Astrocyte (in vitro differentiated cells and primary cell): Measurements from ENCODE around the gene ZG16. TPM values are rescaled to one million over a fixed set of nuclear protein-coding genes. Genes with fewer than 3 reads are reported as not detected.
"Not testable (repeated sequence)": the region's sequence is repeated elsewhere in the genome, so short reads cannot be mapped to it uniquely, and the experiment has no call there.

ENCODE experiments used
- DNase-seq: peaks from one replicate; pipeline ENCODE4 v3.0.0-alpha.2; 2010; ENCODE audit warnings: low read depth
- FAIRE-seq: peaks from 2 replicates; lab custom pipeline; 2011; peaks lifted over from hg19 to GRCh38; lab: Jason Lieb, UNC
- H2AFZ ChIP-seq: 2 replicates; pipeline ENCODE4 v1.6.0; 2012; ENCODE audit warnings: low read depth, low read length, inconsistent platforms
- H3K27ac ChIP-seq: 2 replicates; pipeline ENCODE4 v1.5.1; 2011; ENCODE audit warnings: low read depth, low read length, inconsistent platforms
- H3K27me3 ChIP-seq: 2 replicates; pipeline ENCODE4 v1.6.0; 2011; ENCODE audit warnings: low read length, inconsistent platforms; ENCODE audit not compliant: insufficient read depth
- H3K36me3 ChIP-seq: 2 replicates; pipeline ENCODE4 v1.5.1; 2011; ENCODE audit warnings: low read length, inconsistent platforms; ENCODE audit not compliant: insufficient read depth
- H3K4me1 ChIP-seq: 2 replicates; pipeline ENCODE4 v1.5.1; 2011; ENCODE audit warnings: low read length, inconsistent platforms; ENCODE audit not compliant: insufficient read depth
- H3K4me2 ChIP-seq: 2 replicates; pipeline ENCODE4 v1.6.0; 2012; ENCODE audit warnings: low read length, inconsistent platforms
- H3K4me3 ChIP-seq: 2 replicates; pipeline ENCODE4 v1.5.1; 2011; ENCODE audit warnings: low read depth, mild to moderate bottlenecking, low read length, inconsistent platforms; ENCODE audit not compliant: insufficient read depth
- H3K79me2 ChIP-seq: 2 replicates; pipeline ENCODE4 v1.6.0; 2012; ENCODE audit warnings: mild to moderate bottlenecking, low read length, inconsistent platforms; ENCODE audit not compliant: insufficient read depth
- H3K9ac ChIP-seq: 2 replicates; pipeline ENCODE4 v1.6.0; 2012; ENCODE audit warnings: mild to moderate bottlenecking, low read length, inconsistent platforms
- H3K9me3 ChIP-seq: 2 replicates; pipeline ENCODE4 v1.5.1; 2012; ENCODE audit warnings: low read depth, mild to moderate bottlenecking, low read length, inconsistent platforms; ENCODE audit not compliant: insufficient read depth
- H4K20me1 ChIP-seq: 2 replicates; pipeline ENCODE4 v1.6.0; 2012; ENCODE audit warnings: low read length, inconsistent platforms; ENCODE audit not compliant: insufficient read depth
- H3K27ac Mint-ChIP-seq: one replicate; pipeline ENCODE4 v1.8.0; 2021; ENCODE audit warnings: mild to moderate bottlenecking, mixed read lengths; ENCODE audit not compliant: unreplicated experiment
- H3K27me3 Mint-ChIP-seq: one replicate; pipeline ENCODE4 v1.8.0; 2021; ENCODE audit warnings: low read depth, mixed read lengths; ENCODE audit not compliant: unreplicated experiment
- H3K36me3 Mint-ChIP-seq: one replicate; pipeline ENCODE4 v1.8.0; 2021; ENCODE audit warnings: low read depth, mixed read lengths; ENCODE audit not compliant: unreplicated experiment
- H3K4me1 Mint-ChIP-seq: one replicate; pipeline ENCODE4 v1.8.0; 2021; ENCODE audit warnings: low read depth, mixed read lengths; ENCODE audit not compliant: unreplicated experiment
- H3K4me3 Mint-ChIP-seq: one replicate; pipeline ENCODE4 v1.8.0; 2021; ENCODE audit warnings: mild to moderate bottlenecking, moderate library complexity, mixed read lengths; ENCODE audit not compliant: unreplicated experiment
- H3K9me3 Mint-ChIP-seq: one replicate; pipeline ENCODE4 v1.8.0; 2021; ENCODE audit warnings: mild to moderate bottlenecking, mixed read lengths; ENCODE audit not compliant: unreplicated experiment
- EZH2 ChIP-seq: IDR thresholded peaks from 2 replicates; pipeline ENCODE4 v1.6.1; 2012; ENCODE audit warnings: mild to moderate bottlenecking, low read length, inconsistent platforms; ENCODE audit not compliant: insufficient read depth
- total RNA-seq: library from RNA; stranded (reverse); gene quantifications from 2 replicates; pipeline ENCODE4 v1.2.1, GENCODE V29; 2021
- TF ChIP-seq, protein P1 (sequence below): IDR thresholded peaks from 2 replicates; pipeline ENCODE4 v1.5.1; 2011; ENCODE audit warnings: low read depth, mild to moderate bottlenecking, inconsistent platforms, low read length, moderate library complexity; ENCODE audit not compliant: insufficient read depth

Gene ZG16
- total RNA-seq, 1 donor from 2014 or later = not detected

DNA sequence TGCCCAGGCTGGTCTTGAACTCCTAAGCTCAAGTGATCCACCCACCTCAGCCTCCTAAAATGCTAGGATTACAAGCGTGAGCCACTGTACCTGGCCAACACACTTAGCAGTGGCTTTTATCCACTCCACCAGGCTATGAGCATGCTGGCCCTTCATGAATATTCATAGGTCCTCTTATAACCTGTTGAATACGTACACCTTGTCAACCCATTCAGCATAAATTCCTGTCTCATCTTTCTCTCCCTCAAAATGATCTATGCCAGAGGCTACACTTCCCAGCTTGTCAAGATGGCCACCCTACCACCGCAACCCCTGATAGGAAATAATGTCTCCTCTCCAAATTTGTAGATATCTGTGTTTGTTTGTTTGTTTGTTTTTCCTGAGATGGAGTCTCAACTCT lies 11.0 kb upstream of the ZG16 start:
- no peak for FAIRE-seq
- H4K20me1 ChIP-seq = no peaks in the 10 kb centered on the region

GRCh38 chr16:29769507-29769906 lies 8.5 kb upstream of the ZG16 start:
- H3K36me3 Mint-ChIP-seq = no peaks in the 10 kb centered on the region
- Histone ChIP-seq H3K4me3 (no peak overlapping the region), H4K20me1 (no peaks in the 10 kb centered on the region), H3K79me2 (no peaks in the 10 kb centered on the region), H2AFZ (no peak overlapping the region), H3K9me3 (no peaks in the 10 kb centered on the region), H3K4me1 (no peaks in the 10 kb centered on the region), H3K36me3 (no peaks in the 10 kb centered on the region), H3K27ac (no peak overlapping the region), H3K9ac (no peak overlapping the region), H3K4me2 (no peak overlapping the region), H3K27me3 (no peaks in the 10 kb centered on the region)
- DNase-seq (no peak), FAIRE-seq (no peak)
- no peaks in the 10 kb centered on the region for H3K9me3 Mint-ChIP-seq
- peaks cover 12% of the 10 kb centered on the region for H3K27me3 Mint-ChIP-seq
- H3K4me1 Mint-ChIP-seq = no peaks in the 10 kb centered on the region
- TF ChIP-seq EZH2 = no peak
- TF ChIP-seq, protein P1, sequence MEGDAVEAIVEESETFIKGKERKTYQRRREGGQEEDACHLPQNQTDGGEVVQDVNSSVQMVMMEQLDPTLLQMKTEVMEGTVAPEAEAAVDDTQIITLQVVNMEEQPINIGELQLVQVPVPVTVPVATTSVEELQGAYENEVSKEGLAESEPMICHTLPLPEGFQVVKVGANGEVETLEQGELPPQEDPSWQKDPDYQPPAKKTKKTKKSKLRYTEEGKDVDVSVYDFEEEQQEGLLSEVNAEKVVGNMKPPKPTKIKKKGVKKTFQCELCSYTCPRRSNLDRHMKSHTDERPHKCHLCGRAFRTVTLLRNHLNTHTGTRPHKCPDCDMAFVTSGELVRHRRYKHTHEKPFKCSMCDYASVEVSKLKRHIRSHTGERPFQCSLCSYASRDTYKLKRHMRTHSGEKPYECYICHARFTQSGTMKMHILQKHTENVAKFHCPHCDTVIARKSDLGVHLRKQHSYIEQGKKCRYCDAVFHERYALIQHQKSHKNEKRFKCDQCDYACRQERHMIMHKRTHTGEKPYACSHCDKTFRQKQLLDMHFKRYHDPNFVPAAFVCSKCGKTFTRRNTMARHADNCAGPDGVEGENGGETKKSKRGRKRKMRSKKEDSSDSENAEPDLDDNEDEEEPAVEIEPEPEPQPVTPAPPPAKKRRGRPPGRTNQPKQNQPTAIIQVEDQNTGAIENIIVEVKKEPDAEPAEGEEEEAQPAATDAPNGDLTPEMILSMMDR = no peak
- H3K27ac Mint-ChIP-seq = no peak overlapping the region
- no peak overlapping the region for H3K4me3 Mint-ChIP-seq

More for the DNA sequence above, 11.0 kb upstream of the ZG16 start:
- H3K27me3 Mint-ChIP-seq = peaks cover 12% of the 10 kb centered on the region
- no peak for DNase-seq
- no peaks in the 10 kb centered on the region for H3K9me3 Mint-ChIP-seq
- no peak overlapping the region for H3K9ac ChIP-seq
- TF ChIP-seq, protein P1 = no peak
- TF ChIP-seq EZH2 = no peak
- H3K36me3 Mint-ChIP-seq = no peaks in the 10 kb centered on the region
- H3K4me2 ChIP-seq = no peak overlapping the region
- H3K4me3 Mint-ChIP-seq = no peak overlapping the region
- no peaks in the 10 kb centered on the region for H3K9me3 ChIP-seq
- no peak overlapping the region for H2AFZ ChIP-seq
- H3K79me2 ChIP-seq = no peaks in the 10 kb centered on the region
- no peak overlapping the region for H3K4me3 ChIP-seq
- no peaks in the 10 kb centered on the region for H3K4me1 Mint-ChIP-seq
- H3K27ac ChIP-seq = no peak overlapping the region
- no peak overlapping the region for H3K27ac Mint-ChIP-seq
- no peaks in the 10 kb centered on the region for H3K4me1 ChIP-seq
- peaks cover 6% of the 10 kb centered on the region for H3K27me3 ChIP-seq
- no peaks in the 10 kb centered on the region for H3K36me3 ChIP-seq

DNA sequence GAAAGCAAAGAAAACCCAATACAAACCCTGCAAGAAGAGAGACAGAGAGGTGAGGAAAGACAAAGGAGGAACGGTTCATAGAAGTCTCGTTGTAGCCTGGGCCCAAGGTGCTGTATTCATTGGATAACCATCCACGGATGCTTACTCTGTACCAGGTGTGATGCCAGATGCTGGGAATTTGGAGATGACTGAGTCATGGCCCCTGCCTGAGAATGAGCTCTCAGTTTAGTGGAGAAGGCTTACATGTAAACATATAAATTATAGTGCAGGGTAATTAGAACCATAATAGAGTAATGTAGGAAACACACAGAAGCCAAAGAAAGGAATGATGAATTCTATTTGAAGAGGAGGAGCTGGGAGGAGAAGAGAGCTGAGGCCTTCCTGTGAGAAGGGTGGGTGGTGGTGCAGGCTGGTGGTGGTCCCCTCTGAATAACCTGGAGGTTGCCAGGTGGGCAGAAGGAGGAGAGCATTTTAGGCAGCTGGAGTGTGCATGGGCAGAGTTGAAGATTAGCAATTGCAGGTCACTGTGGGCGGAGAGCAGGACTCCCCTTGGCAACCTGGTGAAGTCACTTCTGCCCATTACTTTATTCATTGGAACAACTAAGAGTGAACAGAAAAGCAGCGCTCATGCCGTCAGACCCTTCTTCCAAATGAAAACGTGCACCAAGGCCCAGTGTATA lies 7.7 kb upstream of the ZG16 start:
- no peaks in the 10 kb centered on the region for H3K36me3 Mint-ChIP-seq
- no peak for FAIRE-seq
- DNase-seq = no peak

GRCh38 chr16:29772330-29772729 lies 5.7 kb upstream of the ZG16 start:
- H3K27me3 Mint-ChIP-seq, H3K36me3 ChIP-seq, H3K79me2 ChIP-seq, H3K4me2 ChIP-seq, H3K4me1 Mint-ChIP-seq, H3K27ac Mint-ChIP-seq, H3K27ac ChIP-seq, H3K9me3 ChIP-seq, H3K4me1 ChIP-seq, H3K4me3 Mint-ChIP-seq, DNase-seq, H3K9ac ChIP-seq, H3K36me3 Mint-ChIP-seq, H2AFZ ChIP-seq, H3K27me3 ChIP-seq, H3K4me3 ChIP-seq, FAIRE-seq, H3K9me3 Mint-ChIP-seq, H4K20me1 ChIP-seq: not testable (repeated sequence)

More for the DNA sequence above, 7.7 kb upstream of the ZG16 start:
- Histone ChIP-seq H3K9me3 (no peaks in the 10 kb centered on the region), H3K4me1 (no peaks in the 10 kb centered on the region), H3K9ac (no peak overlapping the region), H3K79me2 (no peaks in the 10 kb centered on the region), H3K27ac (no peak overlapping the region), H3K4me3 (no peak overlapping the region), H3K4me2 (no peak overlapping the region), H3K27me3 (no peaks in the 10 kb centered on the region), H2AFZ (no peak overlapping the region), H4K20me1 (no peaks in the 10 kb centered on the region), H3K36me3 (no peaks in the 10 kb centered on the region)
- no peaks in the 10 kb centered on the region for H3K9me3 Mint-ChIP-seq
- H3K27ac Mint-ChIP-seq = no peak overlapping the region
- H3K4me1 Mint-ChIP-seq = no peaks in the 10 kb centered on the region
- H3K4me3 Mint-ChIP-seq = no peak overlapping the region
- TF ChIP-seq, protein P1 = no peak
- TF ChIP-seq EZH2 = no peak
- peaks cover 9% of the 10 kb centered on the region for H3K27me3 Mint-ChIP-seq
